ENCODE measurements around the gene CEMIP.
"Not testable (repeated sequence)": the region's sequence is repeated elsewhere in the genome, so short reads cannot be mapped to it uniquely, and the experiment has no call there.

Gene CEMIP

DNA sequence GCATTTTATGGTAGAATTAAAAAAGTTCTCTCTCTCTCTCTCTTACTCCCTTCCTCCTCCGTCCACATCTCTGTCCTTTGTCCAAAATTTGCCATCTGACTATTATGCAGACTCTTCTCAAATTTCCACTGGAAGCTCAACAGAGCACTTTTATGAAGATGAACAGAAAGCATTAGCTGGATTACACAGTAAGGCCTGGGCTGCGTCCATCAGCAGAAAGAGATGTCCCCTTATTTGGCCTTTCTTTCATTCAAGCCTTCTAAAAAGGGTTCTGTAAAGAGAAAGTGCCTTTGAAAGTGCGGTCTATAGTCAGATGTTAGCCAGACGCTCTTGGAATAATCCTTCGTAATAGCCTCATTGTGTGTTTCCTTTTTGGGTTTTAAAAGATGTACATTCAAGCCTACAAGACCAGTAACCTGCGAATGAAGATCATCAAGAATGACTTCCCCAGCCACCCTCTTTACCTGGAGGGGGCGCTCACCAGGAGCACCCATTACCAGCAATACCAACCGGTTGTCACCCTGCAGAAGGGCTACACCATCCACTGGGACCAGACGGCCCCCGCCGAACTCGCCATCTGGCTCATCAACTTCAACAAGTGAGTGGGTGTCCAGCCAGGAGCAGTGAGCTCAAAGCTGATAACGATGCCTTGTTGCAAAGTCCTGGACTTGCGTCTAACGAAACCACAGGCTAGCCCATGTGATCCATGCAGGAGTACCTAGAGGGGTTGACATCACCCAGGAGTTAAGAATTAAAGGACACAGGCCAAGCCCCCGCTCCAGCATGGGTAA, 157.3 kb downstream of the CEMIP start:
- DNase-seq, result no peak

GRCh38 chr15:80937718-80938117, 158.5 kb downstream of the CEMIP start:
- DNase-seq, result no peak

- no peak for DNase-seq
Observed at GRCh38 chr15:80939216-80939615, 160.0 kb downstream of the CEMIP start.

- DNase-seq, result no peak
Observed at GRCh38 chr15:80940331-80940730, 161.2 kb downstream of the CEMIP start.

DNA sequence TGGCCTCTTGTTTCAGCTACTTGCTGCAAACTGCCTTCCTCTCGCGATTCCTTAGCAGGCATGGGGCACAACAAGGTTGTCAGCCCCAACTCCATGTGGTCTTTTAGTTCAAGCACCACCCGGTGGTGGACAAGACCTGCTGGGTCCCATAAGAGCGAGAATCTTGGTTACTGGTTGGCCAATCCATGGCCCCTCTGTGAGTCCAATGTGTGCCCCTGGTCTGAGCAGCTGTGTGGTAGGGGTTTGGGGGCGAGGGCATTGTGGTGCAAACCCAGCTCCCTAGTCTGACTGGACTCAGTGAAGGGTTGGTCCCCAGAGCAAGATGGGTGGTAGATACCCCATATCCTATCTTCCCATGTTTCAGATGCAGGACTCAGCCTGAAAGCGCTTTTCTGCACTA, 161.7 kb downstream of the CEMIP start:
- DNase-seq, result no peak

- no peak for DNase-seq
Observed at GRCh38 chr15:80942266-80942665, 163.1 kb downstream of the CEMIP start.

DNA sequence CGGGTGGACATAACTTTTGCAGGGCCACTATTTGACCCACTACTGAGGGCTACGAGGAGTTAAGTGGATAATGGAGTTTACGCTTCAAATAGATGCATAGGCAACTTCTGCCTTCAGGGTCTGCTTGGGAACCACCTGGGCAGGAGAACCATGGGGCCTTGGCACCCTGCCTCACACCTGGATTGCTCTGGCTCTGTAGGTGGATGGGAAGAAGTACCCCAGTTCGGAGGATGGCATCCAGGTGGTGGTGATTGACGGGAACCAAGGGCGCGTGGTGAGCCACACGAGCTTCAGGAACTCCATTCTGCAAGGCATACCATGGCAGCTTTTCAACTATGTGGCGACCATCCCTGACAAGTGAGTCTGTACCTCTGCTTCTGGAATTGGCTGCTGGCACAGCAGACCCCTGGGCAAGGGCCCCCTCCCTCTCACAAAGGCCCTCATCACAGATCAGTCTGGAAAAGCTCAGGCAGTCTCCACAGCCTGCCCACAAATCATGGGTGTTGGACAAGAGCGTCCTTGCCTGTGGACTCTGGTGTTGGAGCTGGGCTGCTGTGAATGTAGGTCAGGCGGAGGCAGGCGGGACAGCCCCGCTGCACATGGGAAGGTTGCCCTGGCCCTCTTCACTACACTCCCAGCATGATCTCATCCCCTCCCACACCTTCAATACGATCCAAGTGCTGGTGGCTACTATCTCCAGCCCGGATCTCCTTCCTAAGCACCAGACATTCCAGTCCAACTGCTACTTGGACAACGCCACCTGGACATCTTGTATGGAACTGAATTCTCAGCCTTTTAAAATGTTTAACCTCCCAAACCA, 163.8 kb downstream of the CEMIP start:
- no peak for DNase-seq

DNA sequence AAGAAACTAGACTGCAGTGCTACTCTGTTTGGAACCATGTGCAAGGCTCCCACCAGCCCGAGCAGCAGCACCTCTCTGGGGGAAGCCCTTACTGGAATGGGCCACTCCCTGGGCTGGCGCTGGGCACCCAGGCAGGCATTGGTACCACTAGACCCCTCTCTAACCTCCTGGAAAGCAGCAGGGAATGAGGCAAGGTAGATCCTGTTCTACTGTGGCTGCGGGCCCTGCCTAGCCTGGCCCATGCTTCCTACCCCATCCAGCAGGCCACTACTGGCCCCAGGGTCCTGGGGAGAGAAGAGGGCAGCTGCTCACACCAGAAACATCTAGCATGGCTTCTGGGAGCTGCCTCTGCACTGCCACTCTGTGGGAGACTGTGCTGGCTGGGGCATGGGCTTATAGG, 165.6 kb downstream of the CEMIP start:
- DNase-seq, result no peak

DNA sequence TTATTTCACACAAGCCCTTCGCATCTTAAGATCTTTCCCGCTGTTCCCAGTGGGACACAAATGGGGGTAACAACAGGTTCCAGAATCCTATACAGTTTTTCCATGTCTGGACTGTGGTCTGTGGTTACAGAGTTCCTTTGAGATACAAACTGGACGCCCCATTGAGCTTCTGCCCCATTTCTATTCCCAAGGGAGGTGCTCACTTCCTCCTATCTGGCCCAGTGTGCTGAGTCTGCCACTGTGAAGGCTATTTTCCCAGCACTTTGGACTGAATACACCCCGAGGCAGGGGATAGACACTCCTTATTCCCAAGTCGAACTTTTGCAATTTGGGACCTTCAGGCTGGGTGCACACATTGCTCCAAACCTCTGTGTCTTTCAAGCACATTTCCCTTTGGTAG, 166.4 kb downstream of the CEMIP start:
- no peak for DNase-seq

DNA sequence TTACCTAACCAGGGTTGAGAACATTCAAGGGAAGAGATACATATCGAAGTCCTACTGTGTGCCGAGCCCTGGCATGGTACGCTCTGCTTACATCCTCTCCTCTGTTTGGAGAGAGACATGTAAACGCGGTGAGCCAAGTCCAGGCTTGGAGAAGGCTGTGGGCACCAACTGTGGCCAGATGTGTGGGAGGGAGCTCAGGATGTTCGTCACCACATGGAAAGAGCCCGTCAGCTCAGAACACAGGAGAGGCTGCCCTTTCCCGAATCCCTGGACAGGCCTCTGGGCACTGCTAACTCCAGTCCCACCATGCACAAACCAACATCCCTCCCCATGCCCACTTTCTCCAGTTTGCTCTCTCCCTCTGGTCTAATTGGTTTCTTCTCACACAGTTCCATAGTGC, 167.4 kb downstream of the CEMIP start:
- no peak for DNase-seq

DNA sequence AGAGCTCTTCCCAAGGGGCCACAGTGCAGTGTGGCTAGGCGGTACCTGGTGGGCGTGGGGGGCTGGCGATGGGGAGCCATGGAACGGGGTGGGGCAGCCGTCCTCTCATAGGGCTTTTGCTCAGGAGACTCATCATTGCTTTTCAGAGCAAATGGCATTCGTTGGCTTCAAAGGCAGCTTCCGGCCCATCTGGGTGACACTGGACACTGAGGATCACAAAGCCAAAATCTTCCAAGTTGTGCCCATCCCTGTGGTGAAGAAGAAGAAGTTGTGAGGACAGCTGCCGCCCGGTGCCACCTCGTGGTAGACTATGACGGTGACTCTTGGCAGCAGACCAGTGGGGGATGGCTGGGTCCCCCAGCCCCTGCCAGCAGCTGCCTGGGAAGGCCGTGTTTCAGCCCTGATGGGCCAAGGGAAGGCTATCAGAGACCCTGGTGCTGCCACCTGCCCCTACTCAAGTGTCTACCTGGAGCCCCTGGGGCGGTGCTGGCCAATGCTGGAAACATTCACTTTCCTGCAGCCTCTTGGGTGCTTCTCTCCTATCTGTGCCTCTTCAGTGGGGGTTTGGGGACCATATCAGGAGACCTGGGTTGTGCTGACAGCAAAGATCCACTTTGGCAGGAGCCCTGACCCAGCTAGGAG, 169.6 kb downstream of the CEMIP start:
- DNase-seq, result no peak

DNA sequence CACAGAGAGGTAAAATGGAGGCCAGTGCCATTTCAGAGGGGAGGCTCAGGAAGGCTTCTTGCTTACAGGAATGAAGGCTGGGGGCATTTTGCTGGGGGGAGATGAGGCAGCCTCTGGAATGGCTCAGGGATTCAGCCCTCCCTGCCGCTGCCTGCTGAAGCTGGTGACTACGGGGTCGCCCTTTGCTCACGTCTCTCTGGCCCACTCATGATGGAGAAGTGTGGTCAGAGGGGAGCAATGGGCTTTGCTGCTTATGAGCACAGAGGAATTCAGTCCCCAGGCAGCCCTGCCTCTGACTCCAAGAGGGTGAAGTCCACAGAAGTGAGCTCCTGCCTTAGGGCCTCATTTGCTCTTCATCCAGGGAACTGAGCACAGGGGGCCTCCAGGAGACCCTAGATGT, 170.6 kb downstream of the CEMIP start:
- no peak for DNase-seq

GRCh38 chr15:80950291-80951078, 171.3 kb downstream of the CEMIP start:
- DNase-seq, result no peak

GRCh38 chr15:80951941-80952340, 172.8 kb downstream of the CEMIP start:
- no peak for DNase-seq

DNA sequence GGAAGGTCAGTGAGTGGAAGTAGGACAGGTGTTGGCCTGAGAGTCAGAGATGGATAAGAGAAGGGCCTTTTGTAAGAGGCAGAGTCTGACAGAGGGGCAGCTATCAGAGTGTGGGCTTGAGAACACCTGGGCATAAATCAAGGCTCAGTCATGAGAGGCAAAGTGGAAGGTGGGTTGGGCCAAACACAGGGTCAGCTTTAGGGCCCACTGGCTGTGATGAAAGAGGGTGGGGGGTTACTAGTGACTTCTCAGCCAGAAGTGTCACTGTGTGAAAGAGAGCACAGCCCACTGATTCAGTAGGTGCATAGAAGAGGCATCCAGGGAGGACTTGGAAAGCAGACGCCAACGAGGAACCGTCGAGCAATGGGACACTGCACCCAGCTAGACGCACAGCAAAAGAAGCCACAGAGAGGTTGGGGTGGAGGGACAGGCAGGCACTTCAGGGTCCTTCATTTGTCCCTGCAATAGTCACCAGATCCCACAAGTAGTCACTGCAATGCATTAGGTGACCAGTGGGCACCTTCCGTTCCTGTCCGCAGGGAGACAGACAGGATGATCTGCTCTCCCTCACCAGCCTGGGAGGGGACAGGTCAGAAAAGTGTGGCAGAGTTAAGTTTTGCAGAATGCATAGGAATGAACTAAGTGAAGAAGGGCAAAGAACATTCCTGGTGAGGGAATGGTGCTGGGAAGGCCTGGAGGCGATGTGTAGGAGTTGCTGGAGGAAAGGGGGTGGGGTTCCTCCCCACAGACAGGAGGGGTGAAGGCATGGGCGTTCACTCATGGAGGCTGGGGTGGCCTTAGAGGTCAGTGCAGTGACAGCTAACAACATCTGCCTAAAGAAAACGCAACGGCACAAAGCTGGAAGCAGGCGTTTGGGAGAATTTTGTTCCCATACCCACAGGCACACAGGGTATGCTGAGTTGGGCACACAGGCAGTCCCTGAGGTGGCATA, 174.1 kb downstream of the CEMIP start:
- DNase-seq, result no peak

GRCh38 chr15:80953953-80954778, 175.0 kb downstream of the CEMIP start:
- DNase-seq, result no peak

GRCh38 chr15:80955571-80956452, 176.6 kb downstream of the CEMIP start:
- DNase-seq, result not testable (repeated sequence)

DNA sequence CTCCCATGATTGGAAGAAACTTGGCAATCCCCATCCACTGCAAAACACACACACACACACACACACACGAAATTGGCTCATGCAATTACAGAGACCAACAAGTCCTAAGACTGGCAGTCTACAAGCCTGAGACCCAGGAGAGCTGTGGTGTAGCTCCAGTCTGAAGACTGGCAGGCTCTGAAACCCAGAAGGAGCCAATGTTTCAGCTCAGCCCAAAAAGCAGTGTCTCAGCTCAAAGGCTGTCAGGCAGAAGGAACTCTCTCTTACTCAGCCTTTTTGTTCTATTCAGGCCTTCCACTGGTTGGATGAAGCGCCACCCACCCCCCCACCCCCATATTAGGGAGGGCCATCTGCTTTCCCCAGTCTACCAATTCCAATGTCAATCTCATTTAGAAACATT, 178.4 kb downstream of the CEMIP start:
- DNase-seq, result no peak

- DNase-seq, result no peak
Observed at GRCh38 chr15:80957976-80958375, 178.8 kb downstream of the CEMIP start.
